HG03558 (cell line): ENCODE results near the gene UGT1A10.
"Not testable (repeated sequence)": the region's sequence is repeated elsewhere in the genome, so short reads cannot be mapped to it uniquely, and the experiment has no call there.

ENCODE experiments used
- ATAC-seq: cut with Tn5 transposase; IDR thresholded peaks from one replicate; pipeline ENCODE4 v1.9.1; 2021; ENCODE audit warnings: moderate number of reproducible peaks; ENCODE audit not compliant: unreplicated experiment; ENCODE audit errors: extremely low read depth

Gene UGT1A10

GRCh38 chr2:233728723-233729301 lies 92.6 kb downstream of the UGT1A10 start, which contains the start of gene UGT1A3:
TSS of gene UGT1A3 (plus strand) at chr2:233729042. CDS start at chr2:233729127, 85 bp downstream.
- ATAC-seq = no peak

DNA sequence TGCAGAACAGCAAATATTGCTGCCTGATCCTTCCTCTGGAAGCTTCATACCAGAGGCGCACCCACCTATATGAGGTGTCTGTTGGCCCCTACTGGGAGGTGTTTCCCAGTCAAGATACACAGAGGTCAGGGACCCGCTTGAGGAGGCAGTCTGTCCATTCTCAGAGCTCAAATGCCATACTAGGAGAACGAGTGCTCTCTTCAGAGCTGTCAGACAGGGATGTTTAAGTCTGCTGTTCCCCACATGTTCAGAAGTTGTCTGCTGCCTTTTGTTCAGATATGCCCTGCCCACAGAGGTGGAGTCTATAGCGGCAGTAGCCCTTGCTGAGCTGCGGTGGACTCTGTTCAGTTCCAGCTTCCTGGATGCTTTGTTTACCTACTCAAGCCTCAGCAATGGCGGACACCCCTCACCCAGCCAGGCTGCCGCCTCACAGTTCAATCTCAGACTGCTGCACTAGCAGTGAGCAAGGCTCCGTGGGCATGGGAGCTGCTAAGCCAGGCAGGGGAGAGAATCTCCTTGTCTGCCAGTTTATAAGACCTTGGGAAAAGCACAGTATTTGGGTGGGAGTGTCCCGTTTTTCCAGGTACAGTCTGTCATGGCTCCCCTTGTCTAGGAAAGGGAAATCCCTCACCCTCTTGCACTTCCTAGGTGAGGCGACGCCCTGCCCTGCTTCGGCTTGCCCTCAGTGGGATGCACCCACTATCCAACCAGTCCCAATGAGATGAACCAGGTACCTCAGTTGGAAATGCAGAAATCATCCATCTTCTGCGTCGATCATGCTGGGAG lies 100.8 kb downstream of the UGT1A10 start:
- ATAC-seq = not testable (repeated sequence)

GRCh38 chr2:233740870-233741269 lies 104.6 kb downstream of the UGT1A10 start:
- ATAC-seq = no peak

DNA sequence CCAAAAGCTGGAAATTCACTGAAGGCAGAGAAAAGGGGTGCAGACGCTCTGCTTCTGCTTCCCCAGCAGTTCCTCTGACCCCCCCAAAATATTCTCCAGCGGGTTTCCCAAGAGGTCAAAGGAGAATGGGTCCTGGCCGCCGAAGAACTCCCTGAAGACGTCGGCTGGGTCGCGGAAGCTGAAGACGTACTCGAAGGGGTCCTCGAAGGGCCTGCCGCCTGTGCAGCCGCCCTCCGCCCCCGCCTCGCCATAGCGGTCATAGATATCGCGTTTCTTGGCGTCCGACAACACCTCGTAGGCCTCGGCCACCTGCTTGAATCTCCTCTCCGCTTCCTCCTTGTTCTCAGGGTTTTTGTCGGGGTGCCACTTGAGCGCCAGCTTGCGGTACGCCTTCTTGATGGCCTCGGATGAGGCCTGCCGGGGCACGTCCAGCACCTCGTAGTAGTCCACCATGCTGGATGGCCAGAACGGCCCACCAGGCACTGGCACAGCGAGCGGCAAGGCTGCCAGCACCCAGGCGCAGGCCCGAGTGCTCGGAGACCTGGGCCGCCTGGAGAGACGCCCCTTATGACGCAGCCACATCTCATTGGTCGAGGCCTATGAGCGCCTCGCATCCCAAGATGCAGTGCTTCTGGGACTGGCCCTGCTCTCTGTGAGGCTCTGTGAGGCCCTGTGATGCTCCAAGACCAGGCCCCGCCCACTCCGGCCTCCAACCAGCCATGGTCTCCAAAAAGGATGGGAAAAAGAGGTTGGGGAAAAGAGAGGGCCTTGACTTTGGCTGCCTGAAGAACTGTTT lies 107.4 kb downstream of the UGT1A10 start:
- no peak for ATAC-seq

- no peak for ATAC-seq
These were observed 109.0 kb downstream of the UGT1A10 start for GRCh38 chr2:233745073-233745755.

GRCh38 chr2:233745838-233746237 lies 109.6 kb downstream of the UGT1A10 start:
- ATAC-seq = not testable (repeated sequence)

DNA sequence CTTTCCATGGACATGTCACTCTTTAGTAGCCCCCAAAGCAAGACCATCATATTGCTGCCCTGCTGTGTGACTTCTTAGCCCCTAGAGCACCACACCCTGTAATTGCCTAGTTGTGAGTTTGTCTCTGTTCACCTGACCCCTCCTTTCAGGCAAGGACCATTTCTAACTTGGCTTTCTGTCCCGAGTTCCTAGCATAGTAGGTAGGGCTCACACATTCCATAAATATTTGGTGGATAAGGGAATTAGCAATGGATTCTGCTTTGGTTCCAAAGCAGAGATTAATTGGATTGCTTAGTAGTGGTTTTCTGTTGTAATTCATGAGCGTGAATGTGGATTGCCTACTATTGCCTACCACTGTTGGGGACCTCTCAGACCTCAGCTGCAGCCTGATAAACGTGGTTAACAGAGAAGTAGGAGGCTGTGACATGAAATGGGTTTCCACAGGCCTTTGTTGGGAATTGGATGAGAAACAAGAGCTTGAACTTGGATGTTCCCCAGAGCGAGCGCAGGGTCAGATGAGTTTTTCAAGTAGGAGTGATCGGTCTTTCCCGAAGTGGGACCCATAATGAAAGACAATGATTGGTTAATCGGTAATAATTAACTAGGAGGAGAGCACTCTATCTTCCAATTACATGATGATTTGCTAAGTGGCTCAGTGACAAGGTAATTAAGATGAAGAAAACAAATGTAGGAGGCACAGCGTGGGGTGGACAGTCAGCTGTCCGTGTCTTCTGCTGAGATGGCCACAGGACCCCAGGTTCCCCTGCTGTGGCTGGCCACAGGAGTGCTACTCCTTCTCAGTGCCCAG lies 110.4 kb downstream of the UGT1A10 start:
- ATAC-seq = no peak

- no peak for ATAC-seq
These were observed 111.0 kb downstream of the UGT1A10 start for GRCh38 chr2:233747283-233747544.

GRCh38 chr2:233750689-233751088 lies 114.4 kb downstream of the UGT1A10 start:
- not testable (repeated sequence) for ATAC-seq

GRCh38 chr2:233751212-233752009 lies 115.2 kb downstream of the UGT1A10 start:
- ATAC-seq = not testable (repeated sequence)

- ATAC-seq = no peak
These were observed 118.8 kb downstream of the UGT1A10 start for GRCh38 chr2:233754872-233755611.

DNA sequence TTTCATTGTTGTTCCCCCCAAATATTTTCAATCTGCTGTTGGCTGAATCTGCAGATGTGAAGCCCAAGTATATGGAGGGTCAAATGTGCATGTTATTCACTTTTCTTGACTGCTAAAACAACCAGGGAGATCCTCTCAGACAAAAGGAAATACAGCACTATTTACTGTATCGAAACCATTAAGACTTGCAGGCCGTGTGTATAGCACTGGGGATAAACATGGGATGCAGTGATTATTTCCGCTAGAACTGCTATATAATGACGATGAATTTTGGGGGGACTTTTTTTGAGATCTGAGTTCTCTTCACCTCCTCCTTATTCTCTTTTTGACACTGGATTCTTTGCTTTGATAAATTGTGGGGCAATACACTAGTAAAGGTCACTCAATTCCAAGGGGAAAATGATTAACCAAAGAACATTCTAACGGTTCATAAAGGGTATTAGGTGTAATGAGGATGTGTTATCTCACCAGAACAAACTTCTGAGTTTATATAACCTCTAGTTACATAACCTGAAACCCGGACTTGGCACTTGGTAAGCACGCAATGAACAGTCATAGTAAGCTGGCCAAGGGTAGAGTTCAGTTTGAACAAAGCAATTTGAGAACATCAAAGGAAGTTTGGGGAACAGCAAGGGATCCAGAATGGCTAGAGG lies 120.3 kb downstream of the UGT1A10 start:
- no peak for ATAC-seq

- ATAC-seq = no peak
These were observed 121.9 kb downstream of the UGT1A10 start for GRCh38 chr2:233758141-233758540.

DNA sequence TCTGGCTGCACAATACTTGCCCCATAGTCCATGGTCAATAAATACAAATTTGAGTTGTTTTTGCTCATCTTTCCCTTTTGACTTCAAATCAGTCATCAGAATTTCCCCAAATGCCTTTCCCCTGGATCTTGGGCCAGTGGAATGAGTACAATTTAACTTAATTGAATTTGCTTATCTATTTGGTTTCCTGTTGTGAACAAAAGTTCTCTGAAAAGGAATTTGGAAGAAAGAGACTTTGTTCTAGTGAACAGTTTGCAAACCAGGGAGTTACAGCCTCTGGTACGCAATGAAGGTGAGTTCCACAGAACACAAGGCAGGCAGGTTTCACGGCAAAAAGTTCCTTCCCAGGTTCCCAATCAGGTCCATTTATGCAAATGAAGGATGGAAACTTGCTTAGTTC lies 122.6 kb downstream of the UGT1A10 start:
- no peak for ATAC-seq

GRCh38 chr2:233760043-233760442 lies 123.8 kb downstream of the UGT1A10 start, which contains the start of gene UGT1A1:
TSS of gene UGT1A1 (plus strand) at chr2:233760270. CDS start at chr2:233760288, 18 bp downstream.
- no peak for ATAC-seq

- no peak for ATAC-seq
These were observed 125.0 kb downstream of the UGT1A10 start for GRCh38 chr2:233761040-233761769.

- ATAC-seq = no peak
These were observed 128.0 kb downstream of the UGT1A10 start for GRCh38 chr2:233764264-233764663.
